GM18861 (cell line): Measurements from ENCODE around the gene MPG.
A peak's percentile ranks its signal among the peaks of the same experiment; 100 is the strongest.

Source experiments
- ATAC-seq: cut with Tn5 transposase; IDR thresholded peaks from one replicate; pipeline ENCODE4 v1.9.1; 2021; ENCODE audit not compliant: unreplicated experiment

MPG gene

DNA sequence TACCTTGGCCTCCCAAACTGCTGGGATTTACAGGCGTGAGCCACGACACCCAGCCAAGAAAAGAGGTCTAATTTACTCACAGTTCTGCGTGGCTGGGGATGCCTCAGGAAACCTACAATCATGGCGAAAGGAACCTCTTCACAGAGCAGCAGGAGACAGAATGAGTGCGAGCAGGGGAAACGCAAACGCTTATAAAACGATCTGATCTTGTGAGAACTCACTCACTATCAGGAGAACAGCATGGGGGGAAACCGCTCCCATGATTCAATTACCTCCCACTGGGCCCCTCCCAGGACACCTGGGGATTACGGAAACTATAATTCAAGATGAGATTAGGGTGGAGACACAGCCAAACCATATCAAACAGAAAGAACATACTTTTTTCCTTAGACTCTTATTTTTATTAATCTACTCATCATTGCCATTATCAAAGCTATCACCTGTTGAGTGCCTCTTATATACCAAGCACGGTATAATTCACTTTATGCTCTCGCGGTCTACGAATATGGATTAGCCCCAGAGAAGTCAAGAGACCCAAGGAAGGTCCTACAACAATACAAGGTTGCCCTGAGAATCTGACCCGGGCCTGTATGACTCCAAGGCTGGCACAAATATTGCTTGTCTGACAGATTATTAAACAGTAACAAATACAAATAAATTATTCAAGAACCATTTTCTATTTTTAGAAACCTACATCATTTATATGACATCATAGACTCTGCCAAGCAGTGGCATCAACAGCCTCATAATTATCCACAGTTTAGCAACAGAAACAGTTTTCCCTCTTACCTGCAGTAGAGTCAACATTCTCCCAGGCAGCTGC lies 27.0 kb upstream of the MPG start:
- no peak for ATAC-seq

DNA sequence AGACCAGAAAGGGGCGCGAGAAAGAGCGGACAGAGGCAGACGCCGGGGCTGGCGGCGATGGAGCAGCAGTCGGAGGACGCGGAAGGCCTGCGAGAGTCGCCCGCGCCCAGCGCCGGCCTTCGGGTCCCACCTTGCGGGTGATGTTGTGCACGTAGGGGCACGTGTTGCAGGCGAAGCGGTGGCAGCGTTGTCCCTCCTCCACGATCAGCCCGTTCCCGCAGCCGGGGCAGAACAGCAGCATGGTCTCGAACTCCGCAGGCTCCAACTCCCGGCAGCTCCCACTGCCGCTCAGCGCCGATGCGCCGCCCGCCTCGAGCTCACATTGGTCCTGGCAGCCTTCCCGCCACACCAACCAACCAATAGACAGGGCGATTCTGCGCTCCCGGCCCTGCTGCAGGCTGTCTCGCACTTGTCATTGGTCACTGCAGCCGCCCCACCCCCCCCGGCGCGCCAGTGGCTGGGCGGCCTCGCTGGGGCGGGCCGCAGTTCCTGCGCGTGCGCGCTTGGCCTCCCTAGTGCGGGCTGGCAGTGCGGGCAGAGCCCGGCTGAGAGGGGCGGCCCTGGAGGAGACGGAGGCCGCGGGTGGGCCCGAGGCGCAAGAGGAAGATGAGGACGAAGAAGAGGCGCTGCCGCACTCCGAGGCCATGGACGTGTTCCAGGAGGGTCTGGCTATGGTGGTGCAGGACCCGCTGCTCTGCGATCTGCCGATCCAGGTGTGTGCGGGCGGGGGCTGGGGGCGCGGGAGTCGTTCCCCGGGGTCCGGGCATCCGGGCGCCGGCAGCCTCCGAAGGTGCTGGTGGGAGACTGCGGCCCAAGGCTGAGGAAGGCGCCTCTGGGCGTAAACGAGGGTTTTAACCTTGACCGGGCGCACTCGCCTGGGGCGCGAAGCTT lies 24.4 kb upstream of the MPG start, which contains the start of the genes POLR3K and SNRNP25:
Gene POLR3K (minus strand): TSS at position 263 of the 891 bp plus-strand sequence. CDS start 22 bp downstream, at position 241.
Gene SNRNP25 (plus strand): TSS at position 483 of the 891 bp plus-strand sequence. CDS start 189 bp downstream, at position 672.
- ATAC-seq, result peak; percentile 91

DNA sequence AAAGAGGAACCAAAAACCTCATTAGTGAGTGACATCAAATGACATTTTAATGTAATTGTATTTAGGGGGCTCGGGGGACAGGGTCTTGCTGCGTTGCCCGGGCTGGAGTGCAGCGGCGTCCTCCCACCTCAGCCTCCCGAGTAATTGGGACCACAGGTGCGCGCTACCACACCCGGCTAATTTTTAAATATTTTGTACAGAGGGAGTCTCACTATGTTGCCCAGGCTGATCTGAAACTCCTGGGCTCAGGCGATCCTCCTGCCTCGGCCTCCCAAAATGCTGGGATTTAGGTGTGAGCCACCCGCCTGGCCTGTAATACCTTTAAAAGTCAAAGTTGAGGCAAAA lies 23.8 kb upstream of the MPG start:
- ATAC-seq, result no peak

DNA sequence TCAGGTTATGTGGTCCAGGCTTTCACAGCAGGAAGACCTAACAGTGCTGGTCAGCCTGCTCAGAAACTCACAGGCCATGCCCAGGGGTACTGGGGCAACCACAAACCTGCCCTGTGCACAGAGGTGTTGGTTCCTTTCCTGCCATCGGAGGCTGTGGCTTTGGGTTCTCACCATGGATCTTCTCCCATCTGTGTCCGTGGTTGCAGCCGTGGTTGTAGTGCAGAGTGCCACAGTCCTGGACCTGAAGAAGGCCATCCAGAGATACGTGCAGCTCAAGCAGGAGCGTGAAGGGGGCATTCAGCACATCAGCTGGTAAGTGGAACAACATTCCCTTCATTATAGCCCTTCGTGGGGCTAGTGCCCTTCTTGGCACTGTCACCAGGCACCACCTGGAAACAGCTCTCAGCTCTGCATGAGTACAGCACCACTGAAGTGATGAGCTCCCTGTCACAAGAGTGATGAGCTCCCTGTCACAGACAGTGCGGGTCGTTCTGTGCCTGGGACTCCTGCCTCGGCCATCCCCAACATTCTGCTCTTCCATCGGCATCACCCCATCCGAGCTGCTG lies 22.4 kb upstream of the MPG start:
- ATAC-seq, result no peak

DNA sequence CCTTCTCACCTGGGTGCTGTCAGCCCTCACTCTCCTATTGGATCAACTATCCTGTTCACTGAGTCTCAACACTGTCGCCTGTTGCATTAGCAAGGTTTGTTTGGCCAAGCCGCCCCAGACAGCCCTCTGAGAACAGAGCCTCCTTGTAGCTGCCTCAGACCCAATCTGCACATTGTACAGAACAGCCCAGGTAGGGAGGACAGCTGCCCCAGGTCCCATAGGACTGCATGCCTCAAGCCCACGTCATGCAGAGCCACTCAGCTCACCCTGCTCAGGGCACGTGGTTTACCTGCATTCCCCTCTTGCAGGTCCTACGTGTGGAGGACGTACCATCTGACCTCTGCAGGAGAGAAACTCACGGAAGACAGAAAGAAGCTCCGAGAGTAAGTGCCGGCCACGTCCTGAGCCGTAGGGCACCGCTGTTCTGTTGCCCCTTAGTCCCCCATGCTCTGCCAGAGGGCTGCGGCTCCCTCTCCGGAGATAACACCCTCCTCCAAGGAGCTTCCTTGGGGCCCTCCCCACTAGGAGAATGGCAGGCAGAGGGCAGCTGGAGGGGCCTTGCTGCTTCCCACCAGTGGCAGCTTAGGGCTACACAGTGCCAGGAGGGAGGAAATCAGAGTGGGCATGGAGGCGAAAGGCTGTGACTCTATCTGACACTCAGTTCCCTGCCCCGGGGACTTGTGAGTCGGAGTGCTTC lies 21.6 kb upstream of the MPG start:
- ATAC-seq, result no peak

DNA sequence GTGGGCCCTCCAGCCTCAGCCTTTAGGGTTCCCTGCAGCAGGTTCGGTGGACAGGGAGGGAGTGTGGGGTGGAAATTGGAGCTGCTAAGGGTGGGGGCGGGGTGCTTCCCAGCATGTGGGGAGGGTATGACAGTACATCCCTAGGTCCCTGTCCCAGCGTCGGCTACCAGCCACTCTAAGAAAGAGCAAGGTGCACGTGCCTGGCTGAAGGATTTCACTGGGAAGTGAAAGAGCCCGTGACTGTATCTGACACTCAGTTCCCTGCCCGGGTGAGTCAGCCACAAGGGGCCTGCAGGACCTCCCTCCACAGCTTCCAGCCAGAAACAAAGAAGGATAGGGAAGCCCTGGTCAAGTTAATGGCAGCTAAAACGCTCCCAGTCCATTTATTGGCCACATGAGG lies 20.3 kb upstream of the MPG start:
- ATAC-seq, result no peak

DNA sequence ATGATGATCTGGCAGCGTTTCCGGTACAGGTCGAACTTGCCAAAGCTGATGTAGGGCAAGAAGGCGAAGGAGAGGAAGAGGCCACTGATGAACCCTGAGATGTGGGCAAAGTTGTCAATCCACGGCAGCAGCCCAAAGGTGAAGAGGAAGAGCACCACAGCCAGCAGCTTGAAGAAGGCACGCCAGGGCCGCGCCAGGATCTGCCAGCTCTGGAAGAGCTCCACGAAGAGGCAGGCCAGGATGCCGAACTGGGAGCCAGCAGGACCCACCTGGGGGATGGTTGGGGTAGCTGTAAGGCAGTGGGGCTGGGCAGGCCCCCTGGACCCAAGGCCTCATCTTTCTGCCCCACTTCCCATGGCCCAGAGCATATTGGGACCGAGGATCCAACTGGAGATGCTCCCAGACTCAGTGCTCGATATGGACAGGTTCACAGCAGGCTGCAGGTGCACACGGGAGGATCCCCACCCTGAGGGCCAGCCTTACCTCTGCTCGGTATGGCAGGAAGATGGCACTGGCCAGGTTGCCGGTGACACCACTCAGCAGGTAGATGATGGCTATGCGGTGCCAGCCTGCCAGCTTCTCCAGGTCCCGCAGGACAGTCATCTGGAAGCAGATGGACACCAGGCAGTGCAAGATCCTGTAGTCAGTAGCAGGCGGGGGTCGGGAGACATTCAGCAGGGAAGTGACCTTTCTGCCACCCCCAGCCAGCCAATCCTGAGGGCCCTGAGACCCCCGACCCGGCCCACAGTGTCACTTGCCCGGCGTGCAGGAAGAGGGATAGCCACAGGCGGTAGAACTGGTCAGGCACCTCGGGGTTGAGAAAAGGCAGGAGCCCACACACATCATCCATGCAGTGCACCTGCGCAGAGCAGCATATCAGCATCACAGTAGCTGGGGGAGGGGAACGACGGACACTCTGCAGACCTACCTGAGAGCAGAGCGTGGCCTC lies 19.3 kb upstream of the MPG start:
- ATAC-seq, result no peak

DNA sequence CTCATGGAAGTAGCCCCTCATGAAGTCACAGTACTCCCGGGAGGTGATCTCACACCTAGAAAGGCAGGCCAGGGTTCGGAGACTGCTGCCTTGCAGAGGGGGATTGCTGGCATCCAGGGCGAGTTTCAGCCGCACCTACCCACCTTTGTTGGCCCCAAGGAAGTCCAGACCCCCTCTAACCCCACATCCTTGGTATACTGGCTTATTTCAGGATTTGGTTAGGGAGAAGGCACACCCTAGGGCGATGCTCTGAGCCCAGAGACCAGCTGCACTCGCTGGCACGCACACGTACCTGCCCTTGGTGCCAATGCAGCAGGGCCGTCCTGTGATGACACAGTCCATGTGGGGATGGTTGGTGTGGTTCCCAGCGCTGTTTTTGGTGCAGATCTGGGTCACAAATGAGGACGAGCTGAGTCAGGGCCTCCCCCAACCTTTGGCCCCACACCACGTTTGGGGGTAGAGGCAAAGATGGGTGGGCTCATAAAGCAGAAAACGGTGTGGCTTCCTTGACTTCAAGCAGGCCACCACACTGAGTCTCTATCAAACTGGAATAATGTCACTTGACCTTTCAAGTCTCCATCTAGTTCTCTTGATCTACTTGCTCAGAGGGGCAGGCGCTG lies 18.5 kb upstream of the MPG start:
- no peak for ATAC-seq

DNA sequence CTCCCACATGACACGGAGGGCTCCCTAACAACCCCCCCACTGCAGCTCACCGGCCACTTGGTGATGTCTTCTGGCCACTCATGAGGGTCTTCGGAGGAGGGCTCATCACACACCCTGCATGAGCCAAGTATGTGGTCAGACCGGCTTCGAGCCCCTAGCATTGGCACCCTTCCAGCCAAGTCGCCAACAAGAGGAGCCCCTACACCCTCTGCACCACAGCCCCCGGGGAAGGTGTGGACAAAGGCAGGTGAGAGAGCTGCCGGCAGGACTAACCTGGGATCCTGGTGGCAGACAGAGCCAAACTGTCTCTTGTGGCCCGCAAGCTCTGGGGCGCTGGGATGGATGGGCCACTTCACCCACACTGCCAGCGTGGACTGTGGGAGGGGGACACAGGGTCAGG lies 17.9 kb upstream of the MPG start:
- no peak for ATAC-seq

DNA sequence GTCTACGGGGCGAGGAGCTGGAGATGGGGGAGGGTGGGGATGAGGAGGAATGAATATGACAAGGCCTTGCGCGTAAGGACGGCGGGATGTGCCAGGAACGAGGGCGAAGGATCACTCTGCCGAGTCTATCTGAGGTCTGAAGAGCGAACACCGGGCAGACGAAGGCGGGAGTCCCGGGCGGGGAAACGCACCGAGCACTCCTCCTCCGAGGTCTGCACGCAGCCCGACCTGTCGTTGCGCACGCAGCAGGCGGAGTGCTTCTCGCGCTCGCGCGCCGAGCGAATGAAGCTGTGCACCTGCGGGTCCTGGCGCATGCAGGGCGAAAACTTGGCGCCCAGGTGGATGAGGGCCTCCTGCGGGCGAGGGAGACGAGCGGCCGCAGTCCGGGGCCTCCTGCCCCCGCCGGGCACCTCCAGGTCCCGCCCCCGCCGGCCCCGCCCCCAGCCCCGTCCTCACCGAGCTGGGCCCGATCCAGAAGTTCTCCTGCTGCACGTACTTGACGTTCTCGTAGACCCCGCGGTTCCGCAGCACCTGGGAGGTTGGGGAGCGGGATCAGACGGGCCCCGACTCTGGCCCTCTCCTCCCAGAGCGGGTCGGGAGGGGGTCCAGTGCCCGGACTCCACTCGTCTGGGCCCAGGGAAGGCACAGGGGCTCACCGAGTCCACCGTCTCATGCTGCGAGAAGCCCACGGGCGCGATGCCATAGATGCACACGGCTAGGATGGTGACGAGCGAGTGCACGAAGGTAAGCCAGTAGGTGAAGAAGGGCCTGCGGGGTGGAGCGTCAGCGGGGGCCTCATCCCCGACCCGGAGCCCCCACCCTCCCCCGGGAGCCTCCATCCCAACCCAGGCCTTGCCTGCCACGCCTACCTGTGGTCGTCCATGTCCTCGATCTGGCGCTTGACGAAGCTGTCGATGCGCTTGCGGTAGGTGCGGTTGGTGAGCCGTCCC lies 16.8 kb upstream of the MPG start:
- ATAC-seq, result no peak

DNA sequence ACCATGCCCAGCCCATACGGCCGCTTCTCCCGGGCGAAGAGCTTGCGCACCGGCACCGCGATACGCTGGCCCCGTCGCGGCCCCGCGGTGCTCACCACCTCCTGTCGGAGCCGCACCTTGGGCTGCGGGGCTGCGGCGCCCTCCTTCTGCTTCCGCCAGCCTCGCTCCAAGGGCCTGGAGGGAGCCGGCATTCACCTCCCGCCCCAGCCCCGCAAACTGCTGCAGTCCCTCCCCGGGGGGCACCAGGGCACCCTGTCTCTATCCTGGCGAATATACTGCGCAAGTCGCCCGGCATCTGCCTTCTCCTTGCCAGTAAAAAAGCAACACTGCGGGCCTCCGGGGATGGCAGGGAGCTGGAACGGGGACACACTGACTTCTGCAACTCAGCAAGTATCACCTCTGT lies 16.1 kb upstream of the MPG start:
- ATAC-seq, result no peak

DNA sequence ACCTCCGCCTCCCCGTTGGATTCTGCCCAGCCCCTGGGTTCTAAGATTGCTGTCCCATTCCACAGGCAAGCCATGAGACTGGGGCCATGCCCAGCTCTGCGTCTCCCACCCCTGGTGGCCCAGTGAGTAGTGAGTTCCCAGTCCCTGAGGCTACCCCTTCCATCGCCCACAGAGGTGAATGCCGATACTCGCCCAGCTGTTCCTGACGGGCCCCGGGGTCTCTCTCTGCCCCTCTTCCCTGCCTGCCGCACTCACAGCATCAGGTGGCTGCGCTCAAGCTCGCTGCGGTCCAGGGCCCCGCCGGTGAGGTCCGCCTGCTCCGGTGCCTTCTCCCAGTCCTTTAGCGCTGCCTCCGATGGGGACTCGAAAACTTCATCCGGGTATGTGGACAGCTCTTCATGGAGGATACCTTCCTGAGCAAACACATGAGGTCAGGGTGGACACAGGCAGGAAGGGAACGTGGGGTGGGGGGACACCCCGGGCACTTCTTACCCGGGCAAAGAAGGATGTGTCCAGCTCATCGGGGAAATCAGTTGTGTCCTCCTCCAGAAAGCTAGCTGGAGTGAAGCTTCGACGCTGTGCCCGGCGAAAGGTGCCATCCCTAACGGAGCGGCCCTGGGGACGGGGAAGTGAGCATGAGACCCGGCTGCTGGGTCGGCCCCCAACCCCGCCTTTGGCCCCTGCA lies 15.6 kb upstream of the MPG start:
- no peak for ATAC-seq

DNA sequence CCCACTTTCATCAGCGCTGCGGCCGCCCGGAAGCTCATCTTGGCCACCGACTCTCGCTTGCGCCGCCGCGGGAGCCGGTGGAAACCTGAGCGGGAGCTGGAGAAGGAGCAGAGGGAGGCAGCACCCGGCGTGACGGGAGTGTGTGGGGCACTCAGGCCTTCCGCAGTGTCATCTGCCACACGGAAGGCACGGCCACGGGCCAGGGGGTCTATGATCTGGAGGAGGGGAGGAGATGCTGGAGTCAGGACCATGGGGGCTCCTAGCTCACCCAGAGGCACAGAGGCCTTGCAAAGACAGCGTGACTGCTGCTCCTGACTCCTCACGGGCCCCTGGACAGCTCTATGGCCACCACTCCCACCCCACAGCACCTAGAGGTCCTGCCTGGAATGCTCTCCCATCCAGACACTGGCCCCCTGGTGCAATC lies 15.0 kb upstream of the MPG start:
- ATAC-seq, result no peak

DNA sequence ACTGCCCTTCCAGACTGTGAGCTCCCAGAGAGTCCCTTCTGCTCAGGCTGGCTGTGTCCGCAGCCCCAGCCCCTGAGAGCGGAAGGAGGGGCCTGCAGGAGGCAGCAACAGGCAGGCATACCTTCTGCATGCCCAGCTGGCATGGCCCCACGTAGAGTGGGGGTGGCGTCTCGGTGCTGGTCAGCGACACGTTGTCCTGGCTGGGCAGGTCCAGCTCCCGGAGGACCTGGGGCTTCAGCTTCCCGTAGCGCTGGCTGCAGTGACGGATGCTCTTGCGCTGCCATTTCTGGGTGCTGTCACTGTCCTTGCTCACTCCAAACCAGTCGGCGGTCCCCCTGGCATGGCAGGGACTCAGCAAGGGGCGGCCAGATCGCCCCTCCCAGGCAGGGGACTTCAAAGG lies 14.6 kb upstream of the MPG start:
- ATAC-seq, result no peak

DNA sequence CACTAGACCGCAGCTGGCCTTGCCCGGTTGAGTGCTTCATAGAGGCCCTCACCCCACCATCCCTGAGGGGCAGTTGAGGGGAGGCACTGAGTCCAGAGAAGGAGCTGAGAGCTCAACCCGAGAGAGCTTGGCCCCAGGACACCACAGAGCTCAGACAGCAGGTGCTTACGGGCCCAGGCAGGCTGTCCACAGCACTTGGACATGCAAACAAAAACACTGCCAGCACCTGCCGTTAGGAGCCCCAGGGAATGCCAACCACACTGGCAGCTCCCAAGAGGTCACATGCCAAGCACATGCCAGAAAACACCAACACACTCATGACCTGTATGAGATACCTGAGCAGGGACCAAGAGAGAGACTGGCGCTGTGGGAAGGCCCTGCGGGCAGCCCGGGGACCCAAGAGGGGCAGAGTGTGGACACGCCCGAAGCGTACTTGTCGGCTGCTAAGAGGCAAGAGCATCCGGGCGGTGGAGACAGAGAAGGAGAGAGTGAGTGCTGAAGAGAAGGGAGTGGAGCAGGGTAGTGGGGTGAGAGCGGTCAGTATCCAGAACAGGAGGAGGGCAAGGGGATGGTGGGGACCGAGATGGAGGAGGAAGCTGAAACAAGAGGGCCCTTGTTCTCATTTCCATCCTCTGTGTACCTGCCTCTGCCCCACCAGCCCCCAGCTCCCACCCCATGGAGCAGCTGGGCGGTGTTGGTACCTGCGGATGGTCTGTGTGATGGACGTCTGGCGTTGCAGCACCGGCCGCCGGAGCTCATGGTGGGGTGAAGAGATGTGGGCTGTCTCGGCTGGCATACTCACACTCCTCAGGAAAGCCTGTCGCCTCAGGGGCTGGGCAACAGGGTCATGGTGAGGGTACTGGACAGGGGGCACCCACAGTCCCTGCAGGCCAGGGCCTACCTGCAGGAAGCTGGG lies 13.8 kb upstream of the MPG start:
- ATAC-seq, result no peak

DNA sequence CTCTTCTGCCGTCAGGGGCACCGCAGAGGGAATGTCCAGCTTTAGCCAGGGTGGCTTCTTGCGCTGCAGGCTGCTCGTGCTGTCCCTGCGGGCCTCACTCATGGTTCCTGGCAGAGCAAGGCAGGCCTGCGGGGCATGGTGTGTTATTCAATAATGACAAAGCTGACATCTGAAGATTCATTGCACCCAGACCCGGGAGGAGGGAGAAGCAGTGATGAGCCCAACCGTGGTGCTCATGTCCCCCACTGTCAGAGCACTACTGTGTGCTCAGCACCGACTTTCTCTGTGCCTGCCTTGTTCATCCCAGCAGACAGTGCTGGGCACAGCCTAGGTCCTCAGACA lies 13.1 kb upstream of the MPG start:
- no peak for ATAC-seq

DNA sequence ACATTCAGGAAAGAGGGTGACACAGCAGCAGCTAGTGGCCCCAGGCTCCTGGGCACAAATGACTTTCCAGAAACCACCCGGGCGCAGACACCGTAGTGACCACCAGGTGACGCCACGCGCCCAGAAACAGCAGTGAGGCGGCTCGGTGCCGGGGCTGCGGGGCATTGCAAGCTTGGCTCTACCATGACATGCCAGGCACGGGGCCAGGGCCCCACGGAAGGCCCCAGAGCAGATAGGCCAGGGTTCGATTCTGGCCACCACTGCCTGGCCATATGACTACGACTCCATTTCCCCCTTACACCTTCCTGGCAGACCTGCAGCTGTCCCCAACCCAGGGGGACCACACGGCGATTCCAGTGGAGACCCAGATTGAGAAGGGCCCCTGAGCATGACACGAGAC lies 12.3 kb upstream of the MPG start:
- ATAC-seq, result no peak
